NCI-H524 (cell line): ENCODE measurements around the gene TMEM50B.
"Not testable (repeated sequence)": the region's sequence is repeated elsewhere in the genome, so short reads cannot be mapped to it uniquely, and the experiment has no call there.

Experiments used
- DNase-seq, 2 experiments: peaks; one replicate each; lab custom pipeline; 2025; lab: John Stamatoyannopoulos, UW

The TMEM50B gene

DNA sequence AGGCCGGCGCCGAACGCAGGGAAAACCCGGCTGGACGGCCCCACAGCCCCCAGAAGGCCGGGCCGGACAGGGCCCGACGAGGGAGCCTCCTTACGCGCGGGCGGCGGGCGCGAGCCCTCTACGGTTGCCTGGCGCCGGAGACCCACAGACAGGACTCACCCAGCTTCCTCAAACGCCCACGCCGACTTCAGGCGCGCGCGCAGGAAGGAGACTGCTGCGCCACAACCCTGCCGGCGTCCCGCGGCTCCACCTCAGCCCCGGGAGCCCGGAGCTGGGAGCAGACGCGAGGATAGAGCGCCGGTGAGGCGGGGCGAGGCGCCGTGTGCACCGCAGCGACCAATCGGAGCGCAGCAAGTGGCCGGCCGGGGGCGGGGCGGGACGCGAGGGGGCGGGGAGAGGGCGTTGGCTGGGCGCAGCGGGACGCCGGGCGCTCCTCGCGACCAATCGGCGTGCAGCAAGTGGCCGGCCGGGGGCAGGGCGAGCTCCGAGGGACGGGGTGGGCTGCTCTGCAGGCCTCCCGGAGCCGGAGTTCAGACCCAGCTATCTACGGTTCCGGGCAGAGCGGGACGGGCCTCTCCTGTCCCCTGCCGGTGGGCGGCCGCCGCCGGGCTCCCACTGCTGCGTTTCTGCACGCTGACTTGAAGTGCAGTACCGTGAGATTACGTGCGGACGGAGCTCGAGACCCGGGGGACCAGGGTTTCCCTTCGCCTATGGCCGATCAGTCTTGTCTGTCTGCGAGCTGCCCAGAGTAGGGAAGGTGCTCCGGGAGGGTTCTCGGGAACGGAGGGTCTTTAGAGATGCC lies at the start of gene TMEM50B:
TMEM50B (minus strand) TSS at position 296 of the 802 bp plus-strand sequence. CDS start 11,089 bp downstream, outside the sequence.
- DNase-seq, result peak; percentile 94 to 98

DNA sequence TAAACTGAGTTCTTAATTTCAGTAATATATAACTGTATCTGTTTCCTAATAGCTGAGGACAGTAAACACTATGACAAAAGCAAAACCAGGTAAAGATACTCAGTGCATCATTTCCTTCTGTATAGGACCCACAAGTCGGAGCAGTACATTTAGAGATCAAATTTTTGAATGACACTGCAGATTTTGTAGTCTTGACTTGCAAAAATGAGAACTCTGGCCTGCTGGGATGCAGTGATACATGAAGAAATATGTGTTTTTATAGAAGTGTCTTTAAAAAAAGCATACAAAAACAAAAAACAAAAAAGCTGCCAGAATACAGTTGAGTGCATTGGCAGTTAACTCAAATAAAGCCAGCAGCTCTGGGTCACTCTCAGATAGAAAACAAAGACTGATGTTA lies 43.2 kb upstream of the TMEM50B start:
- no peak for DNase-seq

- peak in 1 of 2 experiments; percentile 36 for DNase-seq
Observed at GRCh38 chr21:33522297-33522952, 42.7 kb upstream of the TMEM50B start.

- no peak for DNase-seq
Observed at GRCh38 chr21:33518899-33519298, 39.1 kb upstream of the TMEM50B start.

- DNase-seq, result no peak
Observed at GRCh38 chr21:33514229-33514628, 34.5 kb upstream of the TMEM50B start.

- DNase-seq, result no peak
Observed at GRCh38 chr21:33512481-33512880, 32.7 kb upstream of the TMEM50B start.

GRCh38 chr21:33511639-33512038 lies 31.9 kb upstream of the TMEM50B start:
- no peak for DNase-seq

GRCh38 chr21:33510826-33511225 lies 31.1 kb upstream of the TMEM50B start:
- no peak for DNase-seq

GRCh38 chr21:33507003-33507402 lies 27.2 kb upstream of the TMEM50B start:
- DNase-seq, result not testable (repeated sequence)

DNA sequence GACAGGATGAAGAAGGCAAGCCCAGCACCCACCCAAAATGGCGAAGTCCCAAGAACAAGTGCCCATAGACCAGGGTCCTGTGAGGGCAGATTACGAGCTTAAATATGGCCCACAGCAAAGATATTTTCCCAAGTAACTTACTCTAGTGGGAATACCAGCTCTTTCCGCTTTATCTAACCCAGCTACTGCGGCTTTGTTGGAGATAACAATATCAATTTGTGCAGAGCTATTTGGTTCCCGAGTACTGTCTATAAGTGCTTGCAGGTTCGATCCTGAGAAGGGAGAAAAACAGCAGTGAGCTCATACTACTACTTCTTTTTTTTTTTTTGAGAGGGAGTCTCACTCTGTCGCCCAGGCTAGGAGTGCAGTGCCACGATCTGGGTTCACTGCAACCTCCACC lies 26.1 kb upstream of the TMEM50B start:
- DNase-seq, result no peak

DNA sequence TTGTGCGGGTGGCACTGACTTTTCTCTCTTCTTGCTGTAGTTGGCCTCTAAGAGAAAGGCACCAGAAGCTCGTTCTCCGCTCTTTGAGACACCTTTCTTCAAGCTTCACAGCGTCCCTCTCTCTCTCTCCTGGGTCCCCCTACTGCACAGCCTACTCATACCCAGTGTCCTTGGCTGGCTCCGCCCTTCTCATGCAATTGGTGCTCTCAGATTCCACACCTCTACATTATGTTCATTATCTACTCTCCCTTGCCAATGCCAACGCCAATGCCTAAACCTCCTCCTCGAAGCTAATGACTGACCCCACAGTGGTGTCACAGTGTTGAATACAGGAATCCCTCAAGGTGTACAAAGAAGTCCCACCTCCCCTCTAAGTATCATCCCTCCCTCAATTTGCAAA lies 16.6 kb upstream of the TMEM50B start:
- no peak for DNase-seq

GRCh38 chr21:33495743-33496142 lies 16.0 kb upstream of the TMEM50B start:
- peak; percentile 16 to 42 for DNase-seq

DNA sequence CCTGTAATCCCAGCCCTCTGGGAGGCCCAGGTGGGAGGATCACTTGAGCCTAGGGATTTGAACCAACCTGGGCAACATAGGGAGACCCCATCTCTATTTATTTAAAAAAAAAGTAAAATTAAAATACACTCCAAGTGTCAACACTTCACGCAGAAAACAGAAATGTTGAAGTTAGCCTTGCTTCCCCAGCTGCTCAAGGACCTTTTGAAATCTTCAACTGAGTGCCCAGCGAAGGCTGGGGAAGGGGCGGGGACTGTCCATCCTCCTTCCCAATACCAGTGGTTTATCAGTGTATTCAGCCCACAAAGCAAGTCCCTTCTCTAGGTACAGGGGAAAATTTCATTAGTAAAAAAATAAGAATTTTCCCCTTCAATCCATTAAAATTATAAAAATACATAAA lies 14.0 kb upstream of the TMEM50B start:
- no peak for DNase-seq

- no peak for DNase-seq
Observed at GRCh38 chr21:33492571-33492970, 12.8 kb upstream of the TMEM50B start.

- peak; percentile 96 to 98 for DNase-seq
Observed at GRCh38 chr21:33491373-33492102, 11.8 kb upstream of the TMEM50B start, which contains the start of gene DNAJC28. Gene DNAJC28, minus strand, starts transcription at chr21:33491716. Its CDS starts 2,323 bp downstream, at chr21:33489393.

GRCh38 chr21:33490991-33491372 lies 11.2 kb upstream of the TMEM50B start:
- DNase-seq, result peak in 1 of 2 experiments; percentile 44

DNA sequence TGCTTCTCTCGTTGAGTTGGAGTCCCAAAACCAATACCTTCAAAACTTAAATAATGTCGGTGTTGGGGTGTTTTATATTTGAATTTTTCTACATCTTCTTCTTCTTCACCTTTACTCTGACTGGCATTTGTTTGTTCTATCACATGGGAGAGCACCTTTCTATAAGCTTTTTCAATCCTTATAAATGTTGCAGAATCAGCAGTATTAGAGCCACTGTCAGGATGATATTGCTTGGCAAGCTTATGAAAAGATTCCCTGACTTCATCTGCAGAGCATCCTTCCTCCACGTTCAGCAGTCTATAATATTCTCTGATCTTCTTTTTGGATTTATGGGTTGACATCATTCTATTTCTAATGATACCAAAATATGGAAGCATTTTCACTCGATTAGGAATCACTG lies 9.2 kb upstream of the TMEM50B start:
- no peak for DNase-seq

DNA sequence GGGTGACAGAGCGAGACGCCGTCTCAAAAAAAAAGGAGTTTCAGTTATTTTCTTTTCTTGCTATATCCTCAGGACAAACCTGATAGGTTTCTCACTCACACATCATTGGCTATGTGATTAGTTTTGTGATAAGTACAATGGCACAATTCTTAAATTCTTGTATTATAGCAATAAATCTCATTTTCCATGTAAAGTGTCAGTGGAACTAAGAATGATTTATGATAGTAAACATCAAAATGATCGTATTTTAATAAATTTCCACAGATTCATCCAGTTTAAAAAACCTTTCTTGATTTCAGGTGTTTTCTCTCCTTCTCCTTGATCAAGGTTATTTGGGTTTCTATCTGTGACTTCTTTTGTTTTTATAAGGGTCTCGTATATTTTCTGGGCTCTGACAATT lies 8.2 kb upstream of the TMEM50B start:
- DNase-seq, result no peak

- no peak for DNase-seq
Observed at GRCh38 chr21:33481314-33481943, 1.7 kb upstream of the TMEM50B start.

- DNase-seq, result no peak
Observed at GRCh38 chr21:33480481-33481103, 818 bp upstream of the TMEM50B start.

GRCh38 chr21:33478935-33479678 lies 667 bp downstream of the TMEM50B start:
- peak in 1 of 2 experiments; percentile 42 for DNase-seq
